HTERT RPE-1 (cell line): ENCODE results near the gene CROT.
"Not testable (repeated sequence)": the region's sequence is repeated elsewhere in the genome, so short reads cannot be mapped to it uniquely, and the experiment has no call there.

Experiments
- in situ Hi-C: fragments of 300-500 bp; cut with MboI; formaldehyde crosslinking; loops from 4 replicates; pipeline ENCODE4 v1.14.3; 2020; ENCODE audit warnings: low sequenced_read_pairs

Gene CROT

GRCh38 chr7:87345166-87345927 is at the start of gene CROT:
CROT (plus strand) TSS chr7:87345664; CDS start chr7:87349069, 3,405 bp downstream.
- in situ Hi-C loops, result no loop called here

- in situ Hi-C loops, result no loop called here
These were observed 44.7 kb upstream of the CROT start for GRCh38 chr7:87300756-87301155.

- in situ Hi-C loops, result no loop called here
These were observed 34.6 kb upstream of the CROT start for GRCh38 chr7:87310790-87311419.

GRCh38 chr7:87312215-87312865 is 33.1 kb upstream of the CROT start:
- in situ Hi-C loops, result no loop called here

- in situ Hi-C loops, result no loop called here
These were observed 29.3 kb upstream of the CROT start for GRCh38 chr7:87316097-87316700.

- in situ Hi-C loops, result no loop called here
These were observed 28.5 kb upstream of the CROT start for GRCh38 chr7:87316846-87317552.

- in situ Hi-C loops, result no loop called here
These were observed 27.7 kb upstream of the CROT start for GRCh38 chr7:87317691-87318245.

- in situ Hi-C loops, result no loop called here
These were observed 26.7 kb upstream of the CROT start for GRCh38 chr7:87318741-87319140.

GRCh38 chr7:87319154-87319581 is 26.3 kb upstream of the CROT start:
- in situ Hi-C loops, result not testable (repeated sequence)

- in situ Hi-C loops, result no loop called here
These were observed 22.6 kb upstream of the CROT start for GRCh38 chr7:87322912-87323311.

- in situ Hi-C loops, result no loop called here
These were observed 19.7 kb upstream of the CROT start for GRCh38 chr7:87325576-87326370.

GRCh38 chr7:87328281-87328680 is 17.2 kb upstream of the CROT start:
- in situ Hi-C loops, result no loop called here

- in situ Hi-C loops, result no loop called here
These were observed 15.1 kb upstream of the CROT start for GRCh38 chr7:87330316-87330715.

- in situ Hi-C loops, result no loop called here
These were observed 14.5 kb upstream of the CROT start for GRCh38 chr7:87330942-87331341.

- in situ Hi-C loops, result no loop called here
These were observed 13.7 kb upstream of the CROT start for GRCh38 chr7:87331687-87332252.

GRCh38 chr7:87332321-87332720 is 13.1 kb upstream of the CROT start:
- in situ Hi-C loops, result no loop called here

GRCh38 chr7:87336136-87336535 is 9.3 kb upstream of the CROT start:
- in situ Hi-C loops, result no loop called here

- in situ Hi-C loops, result no loop called here
These were observed 8.1 kb upstream of the CROT start for GRCh38 chr7:87337331-87337730.

- in situ Hi-C loops, result no loop called here
These were observed 6.0 kb upstream of the CROT start for GRCh38 chr7:87339373-87339897.
